ENCODE measurements around the gene WARS2. TPM values are rescaled to one million over a fixed set of nuclear protein-coding genes. Genes with fewer than 3 reads are reported as not detected.

WARS2 gene
- total and polyA plus RNA-seq, 2 donors from 2014 or later, result 13.9 to 14.8 TPM

- H3K36me3 ChIP-seq (ENCODE audit: control insufficient read depth in 2 of 3, insufficient read depth in 3 of 3, low read length in 3 of 3), result no peaks in the 10 kb centered on the region
- DNase-seq (no peak), FAIRE-seq (no peak)
- H3K27ac ChIP-seq (ENCODE audit: low read depth in 2 of 2, low read length in 2 of 2), result no peak overlapping the region
- H3K4me1 ChIP-seq (ENCODE audit: control insufficient read depth in 2 of 3, insufficient read depth in 2 of 3, low read depth in 1 of 3, low read length in 3 of 3), result peaks cover 0 to 2% (median 0%) of the 10 kb centered on the region in 3 donors
- no peak overlapping the region for H3K4me3 ChIP-seq (ENCODE audit: low read length in 3 of 3)
- no peaks in the 10 kb centered on the region for H3K9me3 ChIP-seq (ENCODE audit: control insufficient read depth in 2 of 3, insufficient read depth in 1 of 3, low read length in 3 of 3)
- no peak overlapping the region for H3K9ac ChIP-seq (ENCODE audit: low read length in 3 of 3)
- intact Hi-C loops (cut with DNase I), result no loop called here
- H3K27me3 ChIP-seq (ENCODE audit: control insufficient read depth, insufficient read depth, low read length), result no peaks in the 10 kb centered on the region
- TF ChIP-seq, protein P1, sequence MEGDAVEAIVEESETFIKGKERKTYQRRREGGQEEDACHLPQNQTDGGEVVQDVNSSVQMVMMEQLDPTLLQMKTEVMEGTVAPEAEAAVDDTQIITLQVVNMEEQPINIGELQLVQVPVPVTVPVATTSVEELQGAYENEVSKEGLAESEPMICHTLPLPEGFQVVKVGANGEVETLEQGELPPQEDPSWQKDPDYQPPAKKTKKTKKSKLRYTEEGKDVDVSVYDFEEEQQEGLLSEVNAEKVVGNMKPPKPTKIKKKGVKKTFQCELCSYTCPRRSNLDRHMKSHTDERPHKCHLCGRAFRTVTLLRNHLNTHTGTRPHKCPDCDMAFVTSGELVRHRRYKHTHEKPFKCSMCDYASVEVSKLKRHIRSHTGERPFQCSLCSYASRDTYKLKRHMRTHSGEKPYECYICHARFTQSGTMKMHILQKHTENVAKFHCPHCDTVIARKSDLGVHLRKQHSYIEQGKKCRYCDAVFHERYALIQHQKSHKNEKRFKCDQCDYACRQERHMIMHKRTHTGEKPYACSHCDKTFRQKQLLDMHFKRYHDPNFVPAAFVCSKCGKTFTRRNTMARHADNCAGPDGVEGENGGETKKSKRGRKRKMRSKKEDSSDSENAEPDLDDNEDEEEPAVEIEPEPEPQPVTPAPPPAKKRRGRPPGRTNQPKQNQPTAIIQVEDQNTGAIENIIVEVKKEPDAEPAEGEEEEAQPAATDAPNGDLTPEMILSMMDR (IDR thresholded peaks at IDR 0.05; ENCODE audit: borderline replicate concordance, extremely low read depth, insufficient read depth), result no peak
Observed at GRCh38 chr1:119086830-119087229, 53.6 kb downstream of the WARS2 start.

DNA sequence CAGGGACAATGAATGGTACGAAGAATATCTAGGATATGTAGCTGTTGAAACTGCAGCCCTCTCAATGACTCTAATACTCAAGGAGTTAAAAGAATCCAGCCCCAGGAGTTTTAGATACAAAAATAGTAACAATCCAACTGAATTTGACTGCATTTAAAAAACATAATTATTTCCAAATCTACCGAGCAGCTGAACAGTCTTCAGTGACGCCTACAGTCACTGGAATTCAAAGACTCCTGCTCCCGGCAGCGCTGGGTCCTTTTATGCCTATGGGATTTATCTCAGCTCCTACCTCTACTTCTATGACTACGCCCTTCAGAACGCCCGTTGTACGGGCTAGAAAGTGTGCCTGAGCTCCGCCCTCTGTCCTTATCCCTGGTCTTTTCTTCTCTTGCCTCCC, 55.7 kb downstream of the WARS2 start:
- intact Hi-C loops (cut with DNase I), result no loop called here
- Histone ChIP-seq H3K4me3 (ENCODE audit: low read length in 3 of 3) (no peak overlapping the region), H3K27me3 (ENCODE audit: control insufficient read depth, insufficient read depth, low read length) (no peaks in the 10 kb centered on the region), H3K9me3 (ENCODE audit: control insufficient read depth in 2 of 3, insufficient read depth in 1 of 3, low read length in 3 of 3) (no peaks in the 10 kb centered on the region), H3K36me3 (ENCODE audit: control insufficient read depth in 2 of 3, insufficient read depth in 3 of 3, low read length in 3 of 3) (no peaks in the 10 kb centered on the region), H3K27ac (ENCODE audit: low read depth in 2 of 2, low read length in 2 of 2) (no peak overlapping the region), H3K4me1 (ENCODE audit: control insufficient read depth in 2 of 3, insufficient read depth in 2 of 3, low read depth in 1 of 3, low read length in 3 of 3) (no peaks in the 10 kb centered on the region), H3K9ac (ENCODE audit: low read length in 3 of 3) (no peak overlapping the region)
- TF ChIP-seq, protein P1 (IDR thresholded peaks at IDR 0.05; ENCODE audit: borderline replicate concordance, extremely low read depth, insufficient read depth), result no peak
- DNase-seq (no peak), FAIRE-seq (no peak)

DNA sequence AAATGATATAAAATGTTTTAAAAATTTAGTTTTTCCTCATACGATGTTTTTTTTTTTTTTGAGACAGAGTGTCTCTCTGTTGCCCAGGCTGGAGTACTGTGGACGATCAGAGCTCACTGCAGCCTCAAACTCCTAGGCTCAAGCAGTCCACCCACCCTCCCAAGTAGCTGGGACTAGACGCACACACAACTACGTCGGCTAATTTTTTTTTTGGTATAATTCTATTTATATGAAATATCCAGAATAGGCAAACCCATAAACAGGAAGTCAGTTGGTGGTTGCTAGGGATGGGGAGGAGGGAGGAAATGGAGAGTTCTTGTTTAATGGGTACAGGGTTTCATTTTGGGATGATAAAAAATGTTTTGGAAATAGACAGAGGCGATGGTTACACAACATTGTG, 56.5 kb downstream of the WARS2 start:
- Histone ChIP-seq H3K27ac (ENCODE audit: low read depth in 2 of 2, low read length in 2 of 2) (no peak overlapping the region), H3K36me3 (ENCODE audit: control insufficient read depth in 2 of 3, insufficient read depth in 3 of 3, low read length in 3 of 3) (no peaks in the 10 kb centered on the region), H3K9me3 (ENCODE audit: control insufficient read depth in 2 of 3, insufficient read depth in 1 of 3, low read length in 3 of 3) (no peaks in the 10 kb centered on the region), H3K27me3 (ENCODE audit: control insufficient read depth, insufficient read depth, low read length) (no peaks in the 10 kb centered on the region), H3K4me1 (ENCODE audit: control insufficient read depth in 2 of 3, insufficient read depth in 2 of 3, low read depth in 1 of 3, low read length in 3 of 3) (peaks cover 0 to 4% (median 0%) of the 10 kb centered on the region in 3 donors), H3K9ac (ENCODE audit: low read length in 3 of 3) (no peak overlapping the region), H3K4me3 (ENCODE audit: low read length in 3 of 3) (no peak overlapping the region)
- FAIRE-seq (no peak), DNase-seq (no peak)
- TF ChIP-seq, protein P1 (IDR thresholded peaks at IDR 0.05; ENCODE audit: borderline replicate concordance, extremely low read depth, insufficient read depth), result no peak
- intact Hi-C loops (cut with DNase I), result no loop called here

- no peak for DNase-seq
- H3K9me3 ChIP-seq (ENCODE audit: control insufficient read depth in 2 of 3, insufficient read depth in 1 of 3, low read length in 3 of 3), result no peaks in the 10 kb centered on the region
- H3K9ac ChIP-seq (ENCODE audit: low read length in 3 of 3), result no peak overlapping the region
- no peak for FAIRE-seq
- H3K4me3 ChIP-seq (ENCODE audit: low read length in 3 of 3), result no peak overlapping the region
- H3K27ac ChIP-seq (ENCODE audit: low read depth in 2 of 2, low read length in 2 of 2), result no peak overlapping the region
- peaks cover 0 to 4% (median 0%) of the 10 kb centered on the region in 3 donors for H3K4me1 ChIP-seq (ENCODE audit: control insufficient read depth in 2 of 3, insufficient read depth in 2 of 3, low read depth in 1 of 3, low read length in 3 of 3)
- intact Hi-C loops (cut with DNase I), result no loop called here
- TF ChIP-seq, protein P1 (IDR thresholded peaks at IDR 0.05; ENCODE audit: borderline replicate concordance, extremely low read depth, insufficient read depth), result no peak
- no peaks in the 10 kb centered on the region for H3K36me3 ChIP-seq (ENCODE audit: control insufficient read depth in 2 of 3, insufficient read depth in 3 of 3, low read length in 3 of 3)
- H3K27me3 ChIP-seq (ENCODE audit: control insufficient read depth, insufficient read depth, low read length), result no peaks in the 10 kb centered on the region
Observed at GRCh38 chr1:119083479-119083878, 57.0 kb downstream of the WARS2 start.
